DND-41 (cell line): Measurements from ENCODE around the gene ZNF236.

Experiments
- EZH2 ChIP-seq: IDR thresholded peaks from 3 replicates; pipeline ENCODE4 v1.6.1; 2012; ENCODE audit warnings: borderline replicate concordance, low read depth, mild to moderate bottlenecking, moderate library complexity, low read length, inconsistent platforms; ENCODE audit not compliant: severe bottlenecking
- TF ChIP-seq, protein P1 (sequence below): IDR thresholded peaks from 2 replicates; pipeline ENCODE4 v1.5.1; 2012; ENCODE audit warnings: borderline replicate concordance, low read length, moderate library complexity, mild to moderate bottlenecking; ENCODE audit not compliant: poor library complexity, severe bottlenecking; ENCODE audit errors: extremely low read depth

DNA sequence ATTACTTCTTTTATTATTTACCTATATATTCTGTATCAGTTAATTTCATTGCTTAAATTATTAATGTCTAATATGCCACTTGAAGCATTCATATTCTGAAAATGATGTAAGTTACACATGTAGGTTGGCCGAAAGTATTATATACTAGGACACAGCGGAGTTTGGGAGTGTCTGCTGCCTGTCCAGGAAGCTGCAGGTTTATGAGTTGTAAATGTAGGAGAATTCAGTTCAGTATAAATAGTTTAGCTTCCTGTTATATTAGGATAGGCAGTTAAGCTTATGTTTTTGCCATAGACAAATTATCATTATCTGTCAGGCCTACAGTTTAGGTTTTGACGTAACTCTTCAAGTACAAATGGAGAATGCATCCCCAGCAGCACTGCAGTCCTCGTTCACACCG, 18.9 kb upstream of the ZNF236 start:
- TF ChIP-seq, protein P1, sequence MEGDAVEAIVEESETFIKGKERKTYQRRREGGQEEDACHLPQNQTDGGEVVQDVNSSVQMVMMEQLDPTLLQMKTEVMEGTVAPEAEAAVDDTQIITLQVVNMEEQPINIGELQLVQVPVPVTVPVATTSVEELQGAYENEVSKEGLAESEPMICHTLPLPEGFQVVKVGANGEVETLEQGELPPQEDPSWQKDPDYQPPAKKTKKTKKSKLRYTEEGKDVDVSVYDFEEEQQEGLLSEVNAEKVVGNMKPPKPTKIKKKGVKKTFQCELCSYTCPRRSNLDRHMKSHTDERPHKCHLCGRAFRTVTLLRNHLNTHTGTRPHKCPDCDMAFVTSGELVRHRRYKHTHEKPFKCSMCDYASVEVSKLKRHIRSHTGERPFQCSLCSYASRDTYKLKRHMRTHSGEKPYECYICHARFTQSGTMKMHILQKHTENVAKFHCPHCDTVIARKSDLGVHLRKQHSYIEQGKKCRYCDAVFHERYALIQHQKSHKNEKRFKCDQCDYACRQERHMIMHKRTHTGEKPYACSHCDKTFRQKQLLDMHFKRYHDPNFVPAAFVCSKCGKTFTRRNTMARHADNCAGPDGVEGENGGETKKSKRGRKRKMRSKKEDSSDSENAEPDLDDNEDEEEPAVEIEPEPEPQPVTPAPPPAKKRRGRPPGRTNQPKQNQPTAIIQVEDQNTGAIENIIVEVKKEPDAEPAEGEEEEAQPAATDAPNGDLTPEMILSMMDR = no peak
- no peak for TF ChIP-seq EZH2
